Activated CD8-positive, alpha-beta T cell treated with anti-CD3 and anti-CD28 coated beads for 36 hours (primary cell): ENCODE results near the gene B4GALT5. TPM values are rescaled to one million over a fixed set of nuclear protein-coding genes. Genes with fewer than 3 reads are reported as not detected.
"Not testable (repeated sequence)": the region's sequence is repeated elsewhere in the genome, so short reads cannot be mapped to it uniquely, and the experiment has no call there.

Source experiments
- ATAC-seq: fragments of 200-7000 bp; cut with Tn5 transposase; one replicate; pipeline ENCODE4 v1.10.0; 2021; ENCODE audit warnings: mild to moderate bottlenecking, moderate library complexity
- CTCF ChIA-PET: fragments of 350-600 bp; sonication (Branson Sonifier 250); formaldehyde crosslinking; loops from one replicate; lab custom pipeline; 2021; ENCODE audit warnings: antibody characterized with exemption; lab: Charles Lee
- POLR2A ChIA-PET: fragments of 350-600 bp; sonication (Branson Sonifier 250); formaldehyde crosslinking; loops from one replicate; lab custom pipeline; 2021; ENCODE audit warnings: antibody characterized with exemption; lab: Charles Lee
- DNase-seq: peaks from one replicate; pipeline ENCODE4 v3.0.0-alpha.2; 2020
- H3K27ac Mint-ChIP-seq: one replicate; pipeline ENCODE4 v1.8.0; 2021; ENCODE audit warnings: mild to moderate bottlenecking, mixed read lengths
- H3K27me3 Mint-ChIP-seq: one replicate; pipeline ENCODE4 v1.8.0; 2021; ENCODE audit warnings: mixed read lengths
- H3K36me3 Mint-ChIP-seq: one replicate; pipeline ENCODE4 v1.8.0; 2021; ENCODE audit warnings: low read depth, mixed read lengths
- H3K4me1 Mint-ChIP-seq: one replicate; pipeline ENCODE4 v1.8.0; 2021; ENCODE audit warnings: low read depth, mixed read lengths
- H3K4me3 Mint-ChIP-seq: one replicate; pipeline ENCODE4 v1.8.0; 2021; ENCODE audit warnings: mild to moderate bottlenecking, moderate library complexity, mixed read lengths
- H3K9me3 Mint-ChIP-seq: one replicate; pipeline ENCODE4 v1.8.0; 2021; ENCODE audit warnings: mixed read lengths
- intact Hi-C: fragments of 100-400 bp; cut with micrococcal nuclease; formaldehyde crosslinking; loops from one replicate; pipeline ENCODE4 v1.10.0; 2022
- total RNA-seq, 2 experiments: library from RNA; stranded (reverse); gene quantifications; one replicate each; pipeline ENCODE4 v1.2.3, GENCODE V29; 2021
- TF ChIP-seq, protein P1 (sequence below): fragments of 200-600 bp; IDR thresholded peaks from one replicate; pipeline ENCODE4 v1.8.0; 2022; ENCODE audit warnings: antibody characterized with exemption, mild to moderate bottlenecking

B4GALT5 gene
- total RNA-seq, 2 experiments from 2014 or later = 16.5 to 16.8 TPM

DNA sequence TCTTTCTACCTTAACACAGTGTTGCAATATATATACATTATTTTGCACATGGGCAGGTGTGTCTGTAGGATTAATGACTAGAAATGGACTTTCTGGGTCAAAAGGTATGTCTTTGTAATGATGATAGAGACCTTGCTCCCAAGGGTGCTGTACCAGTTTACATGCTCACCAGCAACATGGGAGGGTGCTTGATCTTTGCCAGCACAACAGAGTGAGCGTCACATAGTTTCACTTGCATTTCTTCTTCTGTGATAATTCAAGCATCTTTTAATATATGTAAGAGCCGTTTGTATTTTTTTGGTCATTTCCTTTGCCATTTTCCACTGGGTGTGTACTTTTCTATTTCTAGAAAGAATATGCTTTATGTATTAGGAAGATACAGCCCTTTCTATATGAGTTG, 23.6 kb upstream of the B4GALT5 start:
- ATAC-seq (no peak), DNase-seq (no peak)
- no peak overlapping the region for H3K4me3 Mint-ChIP-seq
- H3K27ac Mint-ChIP-seq = no peak overlapping the region
- no peaks in the 10 kb centered on the region for H3K36me3 Mint-ChIP-seq
- H3K27me3 Mint-ChIP-seq = peaks cover 2% of the 10 kb centered on the region
- POLR2A ChIA-PET = no interaction called here
- H3K9me3 Mint-ChIP-seq = no peaks in the 10 kb centered on the region
- intact Hi-C loops = no loop called here
- CTCF ChIA-PET = no interaction called here
- H3K4me1 Mint-ChIP-seq = no peaks in the 10 kb centered on the region
- TF ChIP-seq, protein P1, sequence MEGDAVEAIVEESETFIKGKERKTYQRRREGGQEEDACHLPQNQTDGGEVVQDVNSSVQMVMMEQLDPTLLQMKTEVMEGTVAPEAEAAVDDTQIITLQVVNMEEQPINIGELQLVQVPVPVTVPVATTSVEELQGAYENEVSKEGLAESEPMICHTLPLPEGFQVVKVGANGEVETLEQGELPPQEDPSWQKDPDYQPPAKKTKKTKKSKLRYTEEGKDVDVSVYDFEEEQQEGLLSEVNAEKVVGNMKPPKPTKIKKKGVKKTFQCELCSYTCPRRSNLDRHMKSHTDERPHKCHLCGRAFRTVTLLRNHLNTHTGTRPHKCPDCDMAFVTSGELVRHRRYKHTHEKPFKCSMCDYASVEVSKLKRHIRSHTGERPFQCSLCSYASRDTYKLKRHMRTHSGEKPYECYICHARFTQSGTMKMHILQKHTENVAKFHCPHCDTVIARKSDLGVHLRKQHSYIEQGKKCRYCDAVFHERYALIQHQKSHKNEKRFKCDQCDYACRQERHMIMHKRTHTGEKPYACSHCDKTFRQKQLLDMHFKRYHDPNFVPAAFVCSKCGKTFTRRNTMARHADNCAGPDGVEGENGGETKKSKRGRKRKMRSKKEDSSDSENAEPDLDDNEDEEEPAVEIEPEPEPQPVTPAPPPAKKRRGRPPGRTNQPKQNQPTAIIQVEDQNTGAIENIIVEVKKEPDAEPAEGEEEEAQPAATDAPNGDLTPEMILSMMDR = no peak

DNA sequence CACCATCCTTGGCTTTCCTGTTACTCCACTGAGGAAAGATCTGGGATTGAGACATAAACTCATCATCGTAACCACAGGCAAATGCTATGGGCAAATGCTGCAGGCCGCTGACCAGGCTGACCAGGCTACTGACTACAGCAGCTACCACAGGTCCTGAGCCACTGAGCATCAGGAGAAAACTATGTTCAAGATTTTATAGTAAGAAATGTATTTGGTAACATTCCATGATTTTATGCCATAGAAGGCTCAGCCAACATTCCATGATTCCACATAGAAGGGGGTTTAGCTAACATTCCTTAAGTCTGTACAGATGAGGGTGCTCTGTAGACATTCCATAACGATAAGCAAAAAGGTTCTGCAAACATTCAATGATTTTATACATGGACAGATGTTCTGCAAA, 16.1 kb upstream of the B4GALT5 start:
- ATAC-seq (no peak), DNase-seq (no peak)
- ChIA-PET CTCF (interaction anchor here (1.0 kb wide), 1 partner anchor 29 kb away, joined by 3 read pairs; no protein-coding TSS in a partner anchor), POLR2A (interaction anchor here (0.5 kb wide), 1 partner anchor 64 kb away, joined by 3 read pairs; no protein-coding TSS in a partner anchor)
- peaks cover 5% of the 10 kb centered on the region for H3K4me1 Mint-ChIP-seq
- intact Hi-C loops = loop anchor here (10.0 kb wide), 1 partner anchor 115 kb away; no protein-coding TSS in a partner anchor
- H3K4me3 Mint-ChIP-seq = no peak overlapping the region
- H3K9me3 Mint-ChIP-seq = no peaks in the 10 kb centered on the region
- H3K27me3 Mint-ChIP-seq = peaks cover 1% of the 10 kb centered on the region
- no peak overlapping the region for H3K27ac Mint-ChIP-seq
- H3K36me3 Mint-ChIP-seq = no peaks in the 10 kb centered on the region
- TF ChIP-seq, protein P1 = no peak

DNA sequence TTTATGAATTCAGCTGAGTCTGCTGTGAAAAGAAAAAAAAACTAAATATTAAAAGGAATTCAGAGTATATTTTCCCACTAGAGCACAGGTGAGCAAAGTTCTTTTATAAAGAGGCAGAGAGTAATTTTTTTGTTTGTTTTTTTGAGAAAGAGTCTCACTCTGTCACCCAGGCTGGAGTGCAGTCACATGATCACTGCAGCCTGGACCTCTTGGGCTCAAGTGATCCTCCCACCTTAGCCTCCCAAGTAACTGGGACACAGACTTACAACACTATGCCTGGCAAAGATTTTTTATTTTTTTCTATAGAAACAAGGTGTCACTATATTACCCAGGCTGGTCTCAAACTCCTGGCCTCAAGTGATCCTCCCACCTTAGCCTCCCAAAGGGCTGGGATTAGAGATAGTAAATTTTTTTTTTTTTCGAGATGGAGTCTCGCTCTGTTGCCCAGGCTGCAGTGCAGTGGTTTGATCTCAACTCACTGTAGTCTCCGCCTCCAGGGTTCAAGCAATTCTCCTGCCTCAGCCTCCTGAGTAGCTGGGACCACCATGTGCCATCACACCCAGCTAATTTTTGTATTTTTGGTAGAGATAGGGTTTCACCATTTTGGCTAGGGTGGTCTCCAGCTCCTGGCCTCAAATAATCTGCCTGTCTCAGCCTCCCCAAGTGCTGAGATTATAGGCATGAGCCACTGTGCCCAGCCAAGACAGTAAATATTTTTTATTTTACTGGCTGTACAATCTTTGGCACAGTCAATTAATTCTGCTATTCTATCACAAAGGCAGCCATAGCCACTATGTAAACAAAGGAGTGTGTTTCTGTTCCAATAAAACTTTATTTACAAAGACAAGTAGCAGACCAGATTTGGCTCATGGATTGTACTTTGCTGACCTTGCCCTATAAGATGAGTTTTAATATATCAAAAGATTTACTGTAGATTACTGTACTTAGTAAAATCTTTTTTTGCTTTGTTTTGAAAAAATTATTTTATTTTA, 14.5 kb upstream of the B4GALT5 start:
- Mint-ChIP-seq H3K4me3 (no peak overlapping the region), H3K4me1 (peaks cover 9% of the 10 kb centered on the region), H3K27me3 (peaks cover 1% of the 10 kb centered on the region), H3K27ac (no peak overlapping the region), H3K9me3 (no peaks in the 10 kb centered on the region), H3K36me3 (no peaks in the 10 kb centered on the region)
- ChIA-PET POLR2A (no interaction called here), CTCF (interaction anchor here (1.3 kb wide), 1 partner anchor 161 kb away, joined by 4 read pairs; no protein-coding TSS in a partner anchor)
- TF ChIP-seq, protein P1 = no peak
- intact Hi-C loops = loop anchor here (10.0 kb wide), 1 partner anchor 113 kb away; no protein-coding TSS in a partner anchor
- no peak for DNase-seq
- no peak for ATAC-seq

DNA sequence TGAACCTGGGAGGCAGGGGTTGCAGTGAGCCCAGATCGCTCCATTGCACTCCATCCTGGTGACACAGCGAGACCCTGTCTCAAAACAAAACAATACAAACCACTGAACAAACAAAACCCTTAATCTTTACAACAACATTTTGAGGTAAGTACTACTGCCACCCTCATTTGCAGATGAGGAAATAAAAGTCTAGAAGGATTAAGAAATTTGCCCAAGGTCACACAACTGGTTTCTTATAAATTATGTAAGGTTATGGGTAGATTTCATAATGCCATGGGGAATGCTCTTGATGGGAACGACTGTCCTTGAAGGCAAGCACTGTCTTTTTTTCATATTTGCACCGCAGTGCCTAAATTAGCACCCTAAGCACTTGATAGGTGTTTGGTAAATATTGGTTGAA, 13.8 kb upstream of the B4GALT5 start:
- no peaks in the 10 kb centered on the region for H3K36me3 Mint-ChIP-seq
- DNase-seq = no peak
- ChIA-PET CTCF (interaction anchor here (0.6 kb wide), 1 partner anchor 191 kb away, joined by 3 read pairs; no protein-coding TSS in a partner anchor), POLR2A (no interaction called here)
- no peaks in the 10 kb centered on the region for H3K9me3 Mint-ChIP-seq
- peaks cover 1% of the 10 kb centered on the region for H3K27me3 Mint-ChIP-seq
- intact Hi-C loops = loop anchor here (10.0 kb wide), 1 partner anchor 113 kb away; no protein-coding TSS in a partner anchor
- no peak overlapping the region for H3K27ac Mint-ChIP-seq
- no peak overlapping the region for H3K4me3 Mint-ChIP-seq
- TF ChIP-seq, protein P1 = no peak
- ATAC-seq = no peak
- H3K4me1 Mint-ChIP-seq = peaks cover 9% of the 10 kb centered on the region

DNA sequence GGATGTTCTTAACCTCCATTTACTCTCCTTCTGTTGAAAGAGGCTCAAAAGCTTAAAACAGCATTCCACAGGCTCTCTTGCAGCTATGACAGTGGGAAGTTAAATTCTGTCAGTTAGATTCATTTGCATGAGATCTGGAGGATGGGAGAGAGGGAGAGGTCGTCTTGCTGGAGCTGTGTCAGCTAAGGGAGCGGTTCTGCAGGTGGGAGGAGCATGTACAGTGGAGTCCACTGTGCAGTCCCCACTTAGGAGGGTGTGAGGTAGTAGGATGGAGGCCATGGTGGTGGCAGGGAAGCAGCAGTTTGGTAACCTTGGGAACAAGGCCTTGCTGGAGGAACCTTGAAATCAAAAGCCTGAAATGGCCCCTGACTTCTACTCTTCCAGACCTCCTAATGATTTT, 12.0 kb upstream of the B4GALT5 start:
- TF ChIP-seq, protein P1 = no peak
- ChIA-PET POLR2A (no interaction called here), CTCF (interaction anchor here (1.2 kb wide), 1 partner anchor 95 kb away, joined by 3 read pairs; no protein-coding TSS in a partner anchor)
- no peak for ATAC-seq
- no peaks in the 10 kb centered on the region for H3K36me3 Mint-ChIP-seq
- no peaks in the 10 kb centered on the region for H3K9me3 Mint-ChIP-seq
- intact Hi-C loops = loop anchor here (10.0 kb wide), 1 partner anchor 111 kb away; no protein-coding TSS in a partner anchor
- no peak overlapping the region for H3K27ac Mint-ChIP-seq
- H3K27me3 Mint-ChIP-seq = peaks cover 1% of the 10 kb centered on the region
- no peak overlapping the region for H3K4me3 Mint-ChIP-seq
- H3K4me1 Mint-ChIP-seq = peaks cover 9% of the 10 kb centered on the region
- no peak for DNase-seq

DNA sequence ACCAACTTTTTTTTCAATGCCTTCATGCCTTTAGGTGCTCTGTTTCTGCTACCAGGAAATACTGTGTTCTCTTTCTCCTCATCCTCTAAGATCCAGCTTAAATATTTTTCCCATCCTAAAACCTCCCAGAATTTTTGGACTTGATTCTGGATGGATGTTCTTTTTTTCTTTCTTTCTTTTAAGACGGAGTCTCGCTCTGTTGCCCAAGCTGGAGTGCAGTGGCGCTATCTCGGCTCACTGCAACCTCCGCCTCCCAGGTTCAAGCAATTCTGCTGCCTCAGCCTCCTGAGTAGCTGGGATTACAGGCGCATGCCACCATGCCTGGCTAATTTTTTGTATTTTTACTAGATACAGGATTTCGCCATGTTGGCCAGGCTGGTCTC, 11.5 kb upstream of the B4GALT5 start:
- not testable (repeated sequence) for H3K27me3 Mint-ChIP-seq, H3K4me3 Mint-ChIP-seq, H3K36me3 Mint-ChIP-seq, H3K9me3 Mint-ChIP-seq, ATAC-seq, DNase-seq, H3K4me1 Mint-ChIP-seq, H3K27ac Mint-ChIP-seq
- intact Hi-C loops = loop anchor here (10.0 kb wide), 1 partner anchor 110 kb away; no protein-coding TSS in a partner anchor
- CTCF ChIA-PET = interaction anchor here (1.0 to 1.7 kb wide), 3 partner anchors 95 to 163 kb away, joined by 3 to 9 read pairs (median 4); no protein-coding TSS in a partner anchor
- POLR2A ChIA-PET = interaction anchor here (1.0 to 1.1 kb wide), 2 partner anchors 9 to 117 kb away, joined by 3 to 4 read pairs; no protein-coding TSS in a partner anchor
